Islet precursor cell (in vitro differentiated cells): Measurements from ENCODE around the gene ASAP2.

Experiments used
- DNase-seq: peaks from one replicate; pipeline ENCODE4 v3.0.0-alpha.2; 2018

Gene ASAP2

DNA sequence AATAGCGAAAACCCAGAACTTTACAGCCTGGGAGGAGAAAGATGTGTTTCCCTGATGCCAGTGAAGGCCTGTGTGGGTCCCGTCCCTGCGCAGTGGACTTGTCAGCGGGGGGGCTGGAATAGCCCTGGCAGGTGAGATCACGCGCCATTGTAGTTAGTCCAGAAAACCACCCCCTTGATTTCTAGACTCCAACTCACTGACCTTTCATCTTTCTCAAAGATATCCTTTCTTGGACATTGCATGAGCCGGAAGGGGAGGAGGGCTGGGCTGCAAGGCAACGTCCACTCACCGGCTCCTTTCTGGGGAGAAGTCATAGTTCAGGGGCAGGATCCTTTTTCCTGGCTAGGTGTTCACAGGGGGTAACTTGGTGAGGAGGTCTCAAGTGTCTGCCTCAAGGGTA, 22.3 kb upstream of the ASAP2 start:
- no peak for DNase-seq

DNA sequence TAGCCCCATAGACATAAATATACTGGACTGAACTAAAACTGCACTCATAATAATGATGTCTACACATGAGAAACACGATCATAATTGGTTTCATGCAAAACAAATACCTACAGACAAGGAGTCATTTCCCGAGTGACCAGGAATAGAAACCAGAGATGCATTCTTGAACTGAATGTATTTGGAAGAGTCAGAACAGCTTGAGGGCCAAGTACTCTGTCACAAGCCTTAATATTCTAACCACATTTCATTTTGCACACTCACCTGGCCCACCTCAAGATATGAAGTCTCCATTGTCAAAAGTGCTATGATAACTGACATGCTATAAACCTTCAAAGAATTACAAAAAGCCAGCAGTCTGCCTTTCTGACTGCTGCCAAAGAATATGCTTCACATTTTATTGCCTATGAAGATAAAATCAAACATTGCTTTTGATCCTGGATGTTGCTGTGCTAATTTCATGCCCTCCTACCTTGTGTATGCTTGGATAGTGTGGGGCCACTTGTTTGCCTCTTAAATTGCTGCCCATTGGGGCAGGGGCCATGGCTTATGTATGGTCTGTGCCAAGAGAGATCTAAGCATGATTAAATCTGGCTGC, 18.9 kb upstream of the ASAP2 start:
- no peak for DNase-seq

DNA sequence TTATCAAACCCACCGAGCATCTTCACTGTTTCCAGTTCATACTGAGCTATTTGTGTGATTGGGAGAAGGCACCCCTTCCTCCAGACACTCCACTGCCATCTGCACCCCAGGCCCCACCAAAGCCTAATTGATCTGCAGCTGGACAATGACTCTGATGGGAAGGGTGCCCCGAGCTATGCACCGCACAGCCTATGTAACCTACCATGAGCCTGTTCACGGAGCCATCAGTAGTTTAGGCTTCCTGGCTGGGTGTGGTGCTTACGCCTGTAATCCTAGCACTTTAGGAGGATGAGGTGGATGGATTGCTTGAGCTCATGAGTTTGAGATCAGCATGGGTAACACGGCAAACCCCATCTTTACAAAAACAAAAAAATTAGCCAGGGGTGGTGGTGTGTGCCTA, 17.8 kb upstream of the ASAP2 start:
- no peak for DNase-seq

DNA sequence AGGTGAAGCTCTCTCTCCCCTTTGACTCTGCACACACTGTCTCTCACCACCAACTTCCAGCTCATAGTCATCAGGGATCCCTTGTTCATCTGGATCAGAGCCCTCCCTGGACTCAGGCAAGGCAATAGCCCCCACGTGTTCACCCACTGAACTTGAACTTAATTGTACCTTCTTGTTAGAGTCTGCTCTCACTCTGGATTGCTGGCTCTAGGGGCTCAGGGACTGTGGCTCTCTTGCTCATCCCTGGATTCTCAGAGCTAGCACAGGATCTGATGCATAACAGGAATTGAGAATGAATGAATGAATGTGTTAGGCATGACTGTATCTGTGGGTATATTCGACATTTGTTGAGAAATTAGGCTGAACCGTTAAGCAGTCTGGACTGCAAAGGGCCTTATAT, 16.7 kb upstream of the ASAP2 start:
- DNase-seq = no peak

DNA sequence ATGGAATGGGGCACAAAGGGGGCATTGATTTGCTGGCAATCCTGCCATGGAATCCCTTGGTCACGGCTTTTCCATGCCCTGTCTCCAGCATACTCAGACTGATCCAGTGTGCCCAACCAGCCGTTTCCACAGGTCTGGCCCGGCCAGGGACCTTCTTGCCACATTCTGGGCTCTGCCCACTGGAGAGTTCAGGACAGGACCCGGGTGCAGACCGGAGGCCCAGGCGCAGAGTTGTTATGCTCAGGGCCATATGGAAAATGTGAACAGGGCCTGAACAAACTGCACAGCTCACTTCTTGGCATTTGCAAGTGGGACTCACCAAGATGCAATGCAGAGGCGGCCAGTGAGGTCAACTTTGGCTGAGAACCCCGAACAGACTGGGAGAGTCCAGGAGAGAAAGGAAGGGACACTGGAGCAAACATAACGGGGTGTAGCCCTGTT, 15.6 kb upstream of the ASAP2 start:
- DNase-seq = peak; percentile 84

GRCh38 chr2:9192712-9193111, 13.9 kb upstream of the ASAP2 start:
- DNase-seq = no peak

- DNase-seq = no peak
These were observed 12.3 kb upstream of the ASAP2 start for GRCh38 chr2:9194352-9194751.

GRCh38 chr2:9196637-9197036, 10.0 kb upstream of the ASAP2 start:
- DNase-seq = no peak

- DNase-seq = no peak
These were observed 8.7 kb upstream of the ASAP2 start for GRCh38 chr2:9197916-9198315.

GRCh38 chr2:9199716-9200632, 6.6 kb upstream of the ASAP2 start:
- peak; percentile 47 for DNase-seq

DNA sequence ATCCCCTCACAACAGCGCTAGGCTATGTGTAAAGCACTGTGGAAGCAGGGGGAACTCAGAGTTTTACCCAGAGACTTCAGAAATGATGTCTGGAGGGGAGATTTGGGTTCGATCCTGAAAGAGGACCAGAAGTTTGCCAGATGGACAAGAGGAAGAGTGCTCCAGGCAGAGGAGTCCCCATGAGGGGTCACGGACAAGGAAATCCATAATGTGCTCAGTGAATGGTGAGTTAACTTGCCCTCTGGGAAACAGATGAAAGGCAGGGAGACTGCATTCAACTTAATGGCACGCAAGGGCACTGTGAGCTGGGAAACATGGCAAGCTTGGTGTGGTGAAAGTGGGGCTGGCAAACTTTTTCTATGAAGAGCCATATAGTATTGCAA, 6.0 kb upstream of the ASAP2 start:
- DNase-seq = no peak

DNA sequence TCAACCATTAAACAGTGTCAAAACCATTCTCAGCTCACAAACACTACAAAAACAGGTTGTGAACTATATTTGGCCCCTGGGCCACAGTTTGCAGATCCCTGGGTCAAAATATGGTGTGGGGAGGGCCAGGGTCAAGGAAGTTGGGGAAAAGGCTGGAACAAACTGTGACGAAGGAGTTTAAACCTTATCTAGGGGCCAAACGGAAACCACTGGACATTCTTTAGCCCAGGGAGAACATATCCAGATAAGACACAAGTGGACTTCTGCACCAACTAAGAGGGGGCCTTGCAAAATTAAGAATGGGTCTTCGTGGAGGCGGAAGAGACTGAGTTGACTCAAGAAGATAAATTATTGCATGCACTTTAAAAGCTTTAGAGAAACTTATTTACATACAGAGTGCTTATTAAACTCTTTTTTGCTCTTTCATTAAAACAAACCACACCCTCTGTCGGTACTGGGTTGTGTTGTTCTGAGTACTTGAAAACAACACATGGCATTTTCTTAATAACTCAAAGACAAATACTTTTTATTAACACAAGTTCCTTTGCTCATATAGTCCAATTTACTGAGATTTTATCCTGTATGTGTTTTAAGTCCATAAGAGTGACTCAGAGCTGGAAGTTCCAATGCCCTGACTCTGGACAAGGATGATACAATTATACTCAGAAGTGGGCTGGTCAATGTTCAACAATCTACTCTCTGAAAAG, 5.3 kb upstream of the ASAP2 start:
- DNase-seq = peak; percentile 12

- no peak for DNase-seq
These were observed 3.6 kb upstream of the ASAP2 start for GRCh38 chr2:9203006-9203405.

DNA sequence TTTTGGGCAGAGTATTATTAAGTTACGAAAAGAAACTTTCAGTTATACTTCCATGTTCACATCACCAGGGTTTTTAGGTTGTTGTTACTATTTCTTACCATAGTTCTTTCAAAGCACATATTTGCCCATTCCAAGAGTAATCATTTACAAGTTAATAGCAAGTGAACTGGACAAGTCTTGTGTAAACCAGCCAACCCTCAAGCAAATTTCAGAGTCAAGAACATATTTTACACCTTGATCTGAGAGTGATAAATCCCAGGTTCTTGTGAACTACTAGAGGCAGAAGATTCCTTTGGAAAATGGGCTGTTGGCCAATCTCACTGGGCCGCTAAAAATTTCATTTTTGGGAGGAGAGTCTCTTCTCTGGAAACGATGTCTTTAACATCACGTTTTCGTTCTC, 2.7 kb upstream of the ASAP2 start:
- no peak for DNase-seq

DNA sequence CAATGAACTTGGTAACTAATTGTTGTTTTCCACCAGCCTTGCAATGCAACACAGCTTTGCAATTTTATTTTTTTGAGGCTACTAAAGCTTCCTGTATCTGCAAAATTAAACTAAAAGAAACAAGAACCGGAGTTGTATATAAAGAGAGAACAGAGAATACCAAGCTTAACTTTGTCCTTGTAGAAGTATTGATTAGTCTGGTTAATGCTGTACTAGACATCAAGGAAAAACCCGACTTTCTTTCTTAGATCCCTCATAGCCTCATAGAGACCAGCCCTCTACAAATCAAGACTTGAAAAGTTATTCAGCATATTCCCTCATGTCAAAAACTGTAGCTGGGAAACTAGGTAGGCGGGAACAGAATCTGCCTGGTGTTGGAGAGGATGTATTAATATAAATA, 1.7 kb upstream of the ASAP2 start:
- no peak for DNase-seq

DNA sequence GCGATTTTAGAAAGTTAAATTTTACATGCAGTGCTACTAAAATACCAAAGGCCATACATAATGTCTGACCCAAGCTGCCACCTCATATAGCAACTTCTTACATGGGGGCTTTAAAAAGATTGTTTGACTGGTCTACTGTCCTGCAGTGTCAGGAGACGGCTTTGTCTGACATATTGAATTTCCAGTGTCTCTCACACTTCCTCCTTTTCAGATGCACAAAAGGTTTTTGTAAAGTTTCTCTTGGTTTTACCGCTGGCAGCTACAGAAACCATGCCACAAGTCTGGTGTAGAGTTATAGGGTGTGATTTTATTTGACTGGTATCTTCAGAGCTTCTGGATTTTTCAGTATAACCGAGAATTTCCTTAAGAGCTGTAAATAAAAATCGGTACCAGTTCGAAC, 1.1 kb upstream of the ASAP2 start:
- no peak for DNase-seq

- no peak for DNase-seq
These were observed 504 bp downstream of the ASAP2 start for GRCh38 chr2:9206991-9207640.

- no peak for DNase-seq
These were observed 1.2 kb downstream of the ASAP2 start for GRCh38 chr2:9207641-9208311.

DNA sequence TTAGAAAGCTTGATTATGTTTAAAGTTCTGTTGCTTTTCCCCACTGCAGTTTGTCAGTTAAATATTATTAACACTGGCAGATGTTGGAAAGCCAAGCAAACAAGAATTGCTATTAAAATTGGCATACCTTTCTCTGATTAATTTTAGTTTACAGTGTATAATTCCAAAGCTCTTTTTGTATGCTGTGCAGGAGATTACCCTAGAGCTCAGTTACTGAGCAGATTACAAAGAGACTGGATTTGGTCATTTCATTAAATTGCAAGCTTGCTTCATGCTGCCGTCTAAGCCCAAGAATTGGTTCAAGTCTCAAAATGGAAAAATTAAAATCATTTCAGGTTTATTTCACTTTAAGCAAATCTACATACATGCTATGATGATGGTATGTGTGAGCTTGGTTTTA, 2.3 kb downstream of the ASAP2 start:
- DNase-seq = no peak

DNA sequence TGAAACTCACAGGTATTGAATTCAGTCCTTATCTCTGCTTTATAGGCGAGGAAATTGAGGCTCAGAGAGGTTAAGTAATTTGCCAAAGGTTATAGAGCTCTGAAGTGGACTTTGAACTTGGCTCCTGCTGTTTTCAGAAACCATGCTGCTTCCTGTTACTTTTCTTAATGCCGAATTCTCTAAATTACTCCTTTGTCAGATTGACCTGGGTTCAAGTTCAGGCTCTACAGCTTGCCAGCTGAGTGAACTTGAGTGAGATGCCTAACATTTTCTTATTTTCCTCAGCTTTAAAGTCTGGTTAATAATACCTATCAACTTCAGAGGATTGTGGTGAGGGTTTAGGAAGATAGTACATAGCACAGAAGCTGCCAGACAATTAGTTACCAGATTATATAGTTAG, 3.4 kb downstream of the ASAP2 start:
- no peak for DNase-seq

GRCh38 chr2:9211496-9211895, 4.9 kb downstream of the ASAP2 start:
- DNase-seq = no peak

DNA sequence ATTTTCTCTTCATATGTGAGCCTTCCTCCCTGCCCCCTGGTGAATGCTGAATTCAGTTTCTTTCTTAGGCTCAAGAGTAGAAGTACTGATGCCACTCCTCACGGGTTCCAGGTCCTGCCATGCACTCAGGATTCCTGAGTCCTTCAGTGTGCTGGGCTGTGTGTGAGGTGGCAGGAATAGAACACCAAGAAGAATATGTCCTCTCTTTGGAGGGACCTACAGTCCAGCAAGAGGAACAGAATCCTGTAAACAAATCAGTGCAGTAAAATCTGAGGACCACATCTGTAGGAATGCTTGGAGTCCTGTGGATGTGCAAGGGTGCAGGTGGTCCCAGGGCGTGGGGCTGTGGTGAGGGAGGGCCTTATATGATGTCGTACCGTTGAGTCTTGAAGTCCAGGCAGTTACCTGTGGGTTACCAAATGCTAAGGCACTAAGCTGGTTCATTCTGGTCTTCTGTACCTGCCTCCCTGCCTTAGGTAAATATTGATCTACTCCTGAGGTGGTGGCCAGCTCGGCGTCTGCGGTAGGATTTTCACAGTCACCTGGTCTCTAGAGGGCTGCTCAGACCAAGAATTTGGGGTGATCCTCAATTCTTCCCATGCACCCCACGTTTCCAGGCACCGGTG, 5.5 kb downstream of the ASAP2 start:
- no peak for DNase-seq
